ENCODE data around the gene SMYD3.

The SMYD3 gene

DNA sequence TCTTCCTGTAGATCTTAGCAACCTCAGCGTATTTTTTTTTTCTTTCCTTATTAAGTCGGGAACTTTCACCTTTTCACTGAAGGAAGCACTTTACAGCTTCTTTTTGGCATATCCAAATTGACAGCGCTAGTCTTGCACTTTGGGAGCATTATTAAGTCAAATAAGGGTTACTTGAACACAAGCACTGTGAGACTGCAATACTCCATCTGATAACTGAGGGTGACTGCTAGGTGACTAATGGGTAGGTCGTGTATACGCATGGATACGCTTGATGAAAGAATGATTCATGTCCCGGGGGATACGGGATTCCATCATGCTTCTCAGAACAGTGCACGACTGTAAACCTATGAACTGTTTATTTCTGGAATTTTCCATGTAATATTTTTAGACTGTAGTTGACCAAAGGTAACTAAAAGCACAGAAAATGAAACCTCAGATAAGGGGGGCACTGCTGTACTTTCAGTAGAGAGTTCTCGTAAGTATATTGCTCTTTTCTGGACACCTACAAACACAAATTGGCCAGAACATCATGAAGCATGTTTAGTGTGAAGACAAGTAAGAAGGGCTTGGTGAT lies 364.7 kb downstream of the SMYD3 start:
- no peak for FAIRE-seq
- DNase-seq (ENCODE audit: insufficient read length, low spot score): no peak
- TF ChIP-seq, protein P1, sequence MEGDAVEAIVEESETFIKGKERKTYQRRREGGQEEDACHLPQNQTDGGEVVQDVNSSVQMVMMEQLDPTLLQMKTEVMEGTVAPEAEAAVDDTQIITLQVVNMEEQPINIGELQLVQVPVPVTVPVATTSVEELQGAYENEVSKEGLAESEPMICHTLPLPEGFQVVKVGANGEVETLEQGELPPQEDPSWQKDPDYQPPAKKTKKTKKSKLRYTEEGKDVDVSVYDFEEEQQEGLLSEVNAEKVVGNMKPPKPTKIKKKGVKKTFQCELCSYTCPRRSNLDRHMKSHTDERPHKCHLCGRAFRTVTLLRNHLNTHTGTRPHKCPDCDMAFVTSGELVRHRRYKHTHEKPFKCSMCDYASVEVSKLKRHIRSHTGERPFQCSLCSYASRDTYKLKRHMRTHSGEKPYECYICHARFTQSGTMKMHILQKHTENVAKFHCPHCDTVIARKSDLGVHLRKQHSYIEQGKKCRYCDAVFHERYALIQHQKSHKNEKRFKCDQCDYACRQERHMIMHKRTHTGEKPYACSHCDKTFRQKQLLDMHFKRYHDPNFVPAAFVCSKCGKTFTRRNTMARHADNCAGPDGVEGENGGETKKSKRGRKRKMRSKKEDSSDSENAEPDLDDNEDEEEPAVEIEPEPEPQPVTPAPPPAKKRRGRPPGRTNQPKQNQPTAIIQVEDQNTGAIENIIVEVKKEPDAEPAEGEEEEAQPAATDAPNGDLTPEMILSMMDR (IDR thresholded peaks at IDR 0.05; ENCODE audit: insufficient read depth, missing control alignments): no peak

DNA sequence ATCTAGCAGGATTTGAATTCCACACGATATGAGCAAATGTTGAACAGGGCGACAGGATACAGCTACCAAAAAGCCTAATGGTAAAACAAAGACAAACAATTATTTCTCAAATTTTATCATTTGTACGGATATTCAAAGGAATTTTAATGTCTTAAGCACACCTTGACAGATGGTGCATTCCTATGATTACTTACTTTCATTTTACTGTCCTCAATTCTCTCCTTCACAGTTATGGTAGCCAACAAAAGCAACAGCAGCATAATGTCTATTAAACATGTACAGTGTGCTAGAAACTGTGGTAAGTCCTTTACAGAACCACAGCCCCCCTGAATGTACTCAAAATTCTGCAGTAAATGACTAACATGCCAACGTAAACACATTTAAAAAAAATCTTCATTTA lies 365.8 kb downstream of the SMYD3 start:
- DNase-seq (ENCODE audit: insufficient read length, low spot score) (no peak), FAIRE-seq (no peak)
- TF ChIP-seq, protein P1 (IDR thresholded peaks at IDR 0.05; ENCODE audit: insufficient read depth, missing control alignments): no peak

DNA sequence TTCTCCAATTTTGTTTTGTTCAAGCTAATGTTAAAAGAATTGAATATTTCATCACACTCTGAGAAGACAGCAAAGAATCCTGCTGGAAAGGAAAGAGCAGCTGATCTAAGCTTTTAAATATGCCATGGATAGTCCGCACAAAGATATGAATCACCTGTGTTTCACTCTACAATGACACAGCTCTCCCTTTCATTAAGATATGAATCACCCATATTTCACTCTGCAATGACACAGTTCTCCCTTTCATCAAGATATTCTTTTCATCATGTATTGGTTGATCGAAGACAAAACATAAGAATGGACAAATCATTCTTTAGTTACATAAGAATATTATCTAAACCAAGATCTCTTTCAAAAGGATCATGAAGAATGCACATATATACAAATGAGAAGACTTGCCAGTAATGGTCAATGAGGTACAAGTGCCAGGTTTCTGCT lies 367.3 kb downstream of the SMYD3 start:
- TF ChIP-seq, protein P1 (IDR thresholded peaks at IDR 0.05; ENCODE audit: insufficient read depth, missing control alignments): no peak
- DNase-seq (ENCODE audit: insufficient read length, low spot score): no peak
- FAIRE-seq: peak; percentile 38

DNA sequence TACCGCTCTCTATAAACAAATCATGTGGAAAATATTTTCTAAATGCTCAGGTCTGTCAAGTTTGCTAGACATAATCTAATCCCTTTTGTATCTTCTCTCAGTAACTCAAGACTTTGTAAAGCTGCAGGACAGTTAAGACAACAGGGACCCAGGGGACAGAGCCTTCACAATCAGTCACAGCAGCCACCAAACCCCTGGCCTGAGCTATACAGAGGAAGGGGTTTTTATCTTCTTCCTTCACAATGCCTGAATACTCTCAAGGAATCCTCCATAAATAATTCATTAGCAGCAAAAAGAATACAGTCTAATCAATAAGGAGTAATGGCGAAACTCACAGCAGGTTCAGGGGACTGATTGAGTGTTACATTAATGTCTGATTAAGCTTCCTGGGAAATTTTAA lies 368.3 kb downstream of the SMYD3 start:
- FAIRE-seq: no peak
- no peak for DNase-seq (ENCODE audit: insufficient read length, low spot score)
- TF ChIP-seq, protein P1 (IDR thresholded peaks at IDR 0.05; ENCODE audit: insufficient read depth, missing control alignments): no peak

DNA sequence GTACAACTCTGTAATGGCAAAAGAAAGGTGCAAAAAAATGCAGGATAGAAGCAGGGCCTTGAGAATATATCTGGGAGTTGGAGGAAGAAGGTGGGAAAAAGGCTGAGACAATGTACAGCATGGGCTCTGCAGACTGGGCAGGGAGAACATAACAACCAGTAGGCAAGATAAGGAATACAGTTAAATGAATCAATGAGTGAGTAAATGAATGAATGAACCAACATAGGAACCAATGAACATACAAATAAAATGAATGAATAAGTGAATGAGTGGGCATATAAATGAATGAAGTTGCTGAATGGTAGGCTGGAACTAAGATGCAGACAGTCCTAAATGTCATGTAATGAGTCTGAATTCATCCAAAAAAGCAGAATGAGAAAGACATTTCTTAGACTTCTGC lies 370.6 kb downstream of the SMYD3 start:
- FAIRE-seq: no peak
- no peak for DNase-seq (ENCODE audit: insufficient read length, low spot score)
- TF ChIP-seq, protein P1 (IDR thresholded peaks at IDR 0.05; ENCODE audit: insufficient read depth, missing control alignments): no peak

DNA sequence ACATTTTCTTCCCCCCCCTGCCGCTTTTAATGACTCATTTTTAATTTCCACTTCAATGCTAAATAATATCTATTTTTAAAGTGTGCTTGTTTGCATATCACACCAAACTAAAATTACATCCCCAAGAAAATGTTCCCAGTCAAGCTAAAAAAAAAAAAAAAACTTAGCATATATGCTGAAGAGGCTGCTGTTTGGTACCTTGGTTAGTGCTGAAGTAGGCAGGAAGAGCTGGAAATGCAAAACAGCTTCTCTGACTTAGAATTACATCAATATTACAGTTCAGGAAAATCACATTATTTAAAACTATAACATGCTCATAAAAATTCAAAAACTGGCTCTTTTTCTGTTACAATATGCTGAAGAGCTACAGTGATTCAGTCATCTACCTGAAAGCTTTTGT lies 372.3 kb downstream of the SMYD3 start:
- TF ChIP-seq, protein P1 (IDR thresholded peaks at IDR 0.05; ENCODE audit: insufficient read depth, missing control alignments): no peak
- DNase-seq (ENCODE audit: insufficient read length, low spot score): no peak
- no peak for FAIRE-seq

DNA sequence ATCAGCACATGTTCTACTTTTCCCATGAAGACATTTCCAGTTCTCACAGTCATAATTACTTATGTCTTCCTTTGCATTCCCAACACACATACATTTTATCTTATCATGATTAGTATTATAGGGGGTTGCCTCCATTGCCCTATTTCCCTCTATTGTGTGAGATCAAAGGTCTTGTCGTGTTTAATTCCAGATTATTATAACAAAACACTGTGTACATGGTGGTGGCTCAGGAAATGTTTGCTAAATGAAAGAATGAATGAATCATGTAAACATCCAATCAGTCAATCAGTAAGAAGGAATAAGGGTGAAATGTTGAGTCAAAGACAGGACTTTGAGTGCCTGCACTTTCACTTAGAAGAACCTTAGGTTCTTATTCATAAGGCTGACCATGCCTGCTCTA lies 376.0 kb downstream of the SMYD3 start:
- DNase-seq (ENCODE audit: insufficient read length, low spot score) (no peak), FAIRE-seq (no peak)
- TF ChIP-seq, protein P1 (IDR thresholded peaks at IDR 0.05; ENCODE audit: insufficient read depth, missing control alignments): no peak
